ENCODE measurements around the gene HTD2.

- no peak for TF ChIP-seq CTCF (IDR thresholded peaks at IDR 0.05)
- TF ChIP-seq SIN3A (IDR thresholded peaks at IDR 0.05; ENCODE audit: borderline replicate concordance, low read depth, low read length): no peak
- TF ChIP-seq EP300 (IDR thresholded peaks at IDR 0.05; ENCODE audit: borderline replicate concordance in 1 of 2, low read depth in 1 of 2, low read length in 1 of 2): no peak
- no peak for TF ChIP-seq GABPA (IDR thresholded peaks at IDR 0.05; ENCODE audit: low read depth)
- no peak for TF ChIP-seq PBX3 (IDR thresholded peaks at IDR 0.05)
- no peak for TF ChIP-seq RFX5 (IDR thresholded peaks at IDR 0.05; ENCODE audit: low read length)
- TF ChIP-seq YY1 (IDR thresholded peaks at IDR 0.05; ENCODE audit: low read depth): no peak
- TF ChIP-seq TAF1 (IDR thresholded peaks at IDR 0.05; ENCODE audit: borderline replicate concordance, low read depth, low read length): no peak
- no peak for TF ChIP-seq RAD21 (IDR thresholded peaks at IDR 0.05; ENCODE audit: low read length)
Measured at GRCh38 chr3:58296269-58296668, 10.1 kb upstream of the HTD2 start.
